ENCODE measurements around the gene XPR1.
A peak's percentile ranks its signal among the peaks of the same experiment; 100 is the strongest.

Gene XPR1

DNA sequence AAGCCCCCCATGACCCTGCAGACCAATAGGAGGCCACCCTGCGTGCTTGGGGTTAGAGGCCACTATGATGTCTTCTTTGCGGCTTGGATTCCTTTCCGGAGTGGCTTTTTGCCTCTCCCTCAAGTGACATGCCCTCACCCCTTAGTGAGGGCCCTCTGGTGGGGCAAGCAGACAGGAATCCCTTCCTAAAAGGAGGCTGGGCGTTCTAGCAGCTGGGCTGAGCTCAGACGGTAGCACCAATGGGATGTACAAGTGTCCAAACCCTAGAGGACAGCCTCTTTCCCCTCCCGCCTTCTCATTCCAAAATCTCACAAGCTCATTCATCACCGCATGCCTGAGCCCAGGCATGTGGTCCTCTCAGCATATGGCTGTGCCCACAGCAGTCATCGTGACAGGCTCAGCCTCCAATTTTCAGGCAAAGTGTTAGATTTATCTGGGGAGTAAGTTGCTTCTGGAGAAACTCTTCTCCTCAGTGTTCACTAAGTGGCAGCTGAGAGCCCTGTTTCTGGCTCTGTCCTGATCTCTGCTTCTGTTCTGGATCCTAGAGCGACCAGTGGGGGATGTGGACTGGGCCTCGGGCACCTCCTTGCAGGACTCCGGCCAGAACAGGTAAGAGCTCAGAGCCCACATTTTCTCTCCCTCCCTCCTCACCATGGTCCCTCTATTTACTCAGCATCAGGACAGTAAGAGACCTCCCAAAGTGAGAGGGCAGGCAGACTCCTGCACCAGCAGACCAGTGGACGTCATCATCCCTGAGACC, 285.7 kb downstream of the XPR1 start:
- DNase-seq (ENCODE audit: low spot score), result no peak

DNA sequence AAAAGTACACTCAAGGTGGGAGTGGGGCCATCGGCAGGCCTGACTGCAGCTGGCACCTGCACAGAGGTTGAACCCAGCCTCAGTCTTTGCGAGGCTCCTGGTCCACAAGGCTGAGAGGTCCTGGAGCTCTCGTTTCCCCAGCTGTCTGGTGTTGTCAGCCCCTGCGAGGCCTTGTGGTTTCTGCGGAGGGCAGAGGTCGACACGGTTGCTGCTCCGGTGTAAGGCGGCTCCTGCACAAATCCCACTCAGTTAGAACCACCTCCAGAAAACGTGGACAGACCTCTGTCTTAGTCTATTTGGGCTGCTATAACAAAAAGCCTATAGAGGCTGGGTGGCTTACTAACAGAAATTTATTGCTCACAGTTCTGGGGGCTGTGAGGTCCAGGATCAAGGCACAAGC, 286.7 kb downstream of the XPR1 start:
- DNase-seq (ENCODE audit: low spot score), result no peak

DNA sequence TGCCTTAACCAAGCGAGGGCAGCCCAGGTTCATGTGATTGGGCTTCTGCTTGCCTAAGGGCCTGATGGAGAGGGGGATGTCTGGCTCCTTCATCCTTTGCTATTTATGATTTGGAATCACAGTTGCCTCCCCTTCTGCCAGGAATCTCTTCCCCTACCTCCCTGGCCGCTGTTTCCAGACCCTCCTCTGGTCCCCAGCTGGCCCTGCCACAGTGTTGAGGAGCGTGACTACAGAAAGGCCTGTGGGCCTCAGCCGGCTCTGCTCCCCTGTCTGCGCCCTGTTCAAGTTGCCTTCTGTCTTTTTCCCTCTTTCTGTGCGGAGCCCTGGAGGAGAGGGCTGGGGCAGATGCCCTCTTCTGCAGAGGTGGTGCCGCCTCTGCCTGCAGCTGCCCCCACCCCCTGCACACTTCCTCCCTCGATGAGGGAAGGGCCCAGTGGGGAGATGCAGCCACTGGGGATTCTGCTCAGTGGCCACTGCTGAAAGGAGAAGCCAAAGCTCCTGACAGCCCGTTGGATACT, 287.4 kb downstream of the XPR1 start:
- DNase-seq (ENCODE audit: low spot score), result no peak

DNA sequence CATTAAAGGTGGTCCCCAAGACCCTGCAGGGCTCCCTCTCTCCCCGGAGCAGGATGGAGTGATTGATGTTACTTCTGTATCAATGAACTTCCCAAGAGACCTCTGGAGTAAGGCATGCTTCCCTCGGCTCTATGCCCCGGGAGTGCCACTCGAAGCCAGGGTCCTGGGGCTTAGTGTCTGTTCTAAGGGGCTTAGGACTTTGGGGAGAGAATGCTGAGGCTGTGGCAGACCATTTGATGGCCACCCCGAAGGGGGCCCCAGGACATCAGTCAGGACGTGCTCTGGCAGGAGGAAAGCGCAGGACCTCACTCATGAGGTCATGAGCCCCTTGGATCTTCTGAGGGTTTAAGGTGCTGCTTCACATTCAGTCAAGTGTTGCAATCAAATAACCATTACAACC, 288.4 kb downstream of the XPR1 start:
- no peak for DNase-seq (ENCODE audit: low spot score)

DNA sequence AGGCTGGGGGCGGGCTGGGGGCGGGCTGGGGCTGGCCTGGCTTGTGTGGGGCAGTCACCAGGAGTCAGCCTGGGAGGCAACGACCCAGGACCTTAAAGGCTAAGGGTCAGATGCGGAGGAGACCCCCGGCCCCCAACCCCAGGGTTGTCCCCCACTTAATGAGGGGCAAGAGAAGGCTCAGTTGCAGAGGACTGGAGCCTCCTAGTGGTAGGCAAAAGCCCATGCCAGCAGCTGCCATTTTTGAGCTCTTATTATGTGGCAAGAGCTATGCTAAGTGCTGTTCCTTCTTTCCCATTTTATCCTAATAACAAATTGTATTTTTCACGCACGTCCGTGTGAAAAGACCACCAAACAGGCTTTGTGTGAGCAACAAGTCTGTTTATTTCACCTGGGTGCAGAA, 288.9 kb downstream of the XPR1 start:
- no peak for DNase-seq (ENCODE audit: low spot score)

DNA sequence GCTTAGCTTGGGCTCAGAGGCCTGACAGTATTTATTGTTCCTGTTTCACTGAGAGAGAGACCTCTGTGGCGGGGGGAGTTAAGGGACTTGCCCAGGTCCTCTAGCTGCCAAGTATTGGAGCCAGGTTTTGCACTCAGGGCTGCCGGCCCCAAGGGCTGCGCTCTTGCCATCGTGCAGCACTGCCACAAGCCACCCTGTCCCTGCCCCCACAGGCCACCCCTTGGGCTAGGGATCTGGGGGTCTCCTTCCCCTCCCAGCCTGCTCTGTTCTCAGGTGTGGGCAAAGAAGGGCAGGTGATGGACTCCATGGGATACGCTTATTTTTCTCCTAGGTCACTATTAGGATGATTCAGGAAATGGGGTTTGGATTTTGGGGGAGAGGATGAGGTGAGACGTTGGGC, 289.6 kb downstream of the XPR1 start:
- no peak for DNase-seq (ENCODE audit: low spot score)

DNA sequence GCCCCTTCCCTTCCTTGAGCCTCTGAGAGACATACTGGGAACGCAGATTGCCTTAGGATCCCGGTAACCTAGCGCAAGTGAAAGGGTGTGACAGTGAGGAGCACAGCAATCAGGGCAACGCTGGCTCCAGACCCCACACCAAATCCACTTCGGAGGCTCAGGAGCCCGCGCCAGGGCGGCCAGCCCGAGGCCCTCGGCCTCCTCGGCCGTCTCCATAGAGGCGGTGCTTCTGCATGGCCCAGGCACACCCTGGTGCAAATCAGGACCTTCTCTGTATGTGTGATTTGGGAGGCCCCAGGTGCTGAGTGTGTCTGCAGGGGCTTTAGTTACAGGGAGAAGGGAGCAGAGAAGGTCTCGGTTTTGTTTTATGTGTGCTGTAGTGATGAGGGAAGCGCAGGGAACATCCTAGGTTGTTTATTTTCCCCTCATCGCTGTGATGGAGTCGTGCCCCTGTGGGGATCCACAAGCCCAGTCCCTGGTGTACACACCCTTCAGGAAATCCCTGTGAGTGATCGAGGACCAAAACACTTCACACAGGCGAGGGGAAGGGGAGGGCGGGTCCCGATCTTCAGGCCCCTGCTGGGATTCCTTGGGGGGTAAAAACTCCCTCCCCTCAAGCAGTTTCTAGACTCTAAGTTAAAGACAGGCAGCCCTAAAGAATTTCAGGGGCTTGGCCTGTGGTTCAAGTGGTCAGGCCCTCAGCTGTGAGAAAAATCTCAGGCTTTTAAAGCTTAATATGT, 290.2 kb downstream of the XPR1 start:
- DNase-seq (ENCODE audit: low spot score), result no peak

DNA sequence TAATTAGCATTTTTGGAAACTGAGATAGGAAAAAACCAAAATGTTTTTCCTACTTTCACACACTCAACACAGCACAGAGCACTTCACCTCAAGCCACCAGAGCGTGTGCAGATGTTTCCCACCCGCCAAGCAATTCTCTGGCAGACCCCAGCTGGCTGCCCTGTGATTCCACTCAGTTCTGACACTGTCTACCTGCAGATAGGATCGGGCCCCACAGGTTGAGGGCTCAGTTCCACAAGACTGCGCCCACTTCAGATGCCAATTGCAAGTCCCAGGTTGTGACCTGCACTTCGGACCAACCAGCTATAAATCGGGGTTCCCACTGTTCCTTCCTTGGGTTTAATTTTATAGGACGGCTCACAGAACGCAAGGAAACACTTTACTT, 290.8 kb downstream of the XPR1 start:
- DNase-seq (ENCODE audit: low spot score), result no peak

DNA sequence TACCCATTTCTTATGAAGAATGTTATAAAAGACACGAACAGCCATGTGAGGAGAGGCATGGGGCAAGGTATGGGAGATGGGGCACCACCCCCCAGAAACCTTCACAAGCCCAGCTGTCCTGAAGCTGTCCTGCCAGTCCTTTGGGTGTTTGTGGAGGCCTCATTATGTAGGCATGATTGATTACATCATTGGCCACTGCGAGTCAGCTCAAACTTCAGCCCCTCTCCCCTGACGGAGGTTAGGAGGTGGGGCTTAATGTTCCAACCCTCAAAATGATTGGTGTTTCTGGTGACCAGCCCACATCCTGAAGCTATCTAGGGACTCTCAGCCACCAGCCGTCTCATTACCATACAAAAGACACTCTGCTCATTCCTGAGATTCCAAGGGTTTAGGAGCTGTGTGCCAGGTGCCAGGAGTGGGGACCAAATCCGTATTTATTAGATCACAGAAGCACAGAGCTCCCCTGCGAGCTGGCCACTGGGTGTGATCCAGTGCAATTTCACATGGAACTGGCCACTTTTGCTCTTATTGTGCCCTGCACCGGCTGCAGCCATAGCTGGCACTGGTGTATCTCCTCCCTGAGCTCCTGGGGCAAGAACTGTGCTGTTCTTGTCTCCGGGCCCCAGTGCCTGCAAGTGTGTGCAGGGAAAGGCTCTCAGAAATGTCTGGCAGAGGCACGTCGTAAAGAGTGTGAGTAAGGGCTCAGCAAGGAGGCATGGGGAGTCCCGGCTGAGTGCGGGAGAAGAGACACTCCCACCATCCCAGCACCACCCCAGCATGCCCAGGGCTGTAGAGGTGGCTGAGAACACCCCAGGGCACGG, 291.4 kb downstream of the XPR1 start:
- no peak for DNase-seq (ENCODE audit: low spot score)

DNA sequence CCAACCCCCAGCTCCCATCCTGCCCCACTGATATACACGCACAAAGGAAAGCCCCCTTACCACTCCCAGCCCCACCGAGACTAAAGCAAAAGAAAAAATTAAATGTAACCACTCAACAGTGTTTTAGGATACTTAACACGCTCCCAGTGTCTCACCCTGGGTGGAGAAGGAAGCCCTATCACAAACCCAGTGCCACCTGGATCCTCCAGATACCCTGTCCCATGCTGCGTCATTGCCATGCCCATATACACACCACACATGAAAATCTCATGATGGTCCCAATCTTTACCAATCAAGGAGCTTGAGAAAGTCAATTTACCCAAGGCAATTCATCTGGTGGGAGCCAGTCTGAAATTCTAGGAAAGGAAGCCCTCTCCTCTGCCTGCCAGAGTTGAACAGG, 292.1 kb downstream of the XPR1 start:
- DNase-seq (ENCODE audit: low spot score), result no peak

DNA sequence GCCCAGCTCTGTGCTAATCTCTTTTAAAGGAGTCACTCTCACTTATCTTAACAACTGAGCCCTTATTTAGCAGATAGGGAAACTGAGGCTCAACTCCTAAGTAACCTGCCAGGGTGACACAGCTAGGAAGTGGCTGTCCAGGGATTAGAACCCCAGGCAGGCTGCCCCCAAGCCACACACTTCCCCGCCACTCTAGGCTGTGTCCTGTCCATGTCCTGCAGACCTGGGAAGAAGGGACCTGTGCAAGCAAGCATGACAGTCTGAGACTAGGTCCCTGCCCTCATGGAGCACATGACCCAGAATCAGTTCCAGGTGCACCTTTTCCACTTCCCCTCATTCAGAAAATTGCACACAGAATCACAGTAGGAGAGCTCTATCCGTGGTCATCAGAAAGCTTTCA, 293.1 kb downstream of the XPR1 start:
- no peak for DNase-seq (ENCODE audit: low spot score)

DNA sequence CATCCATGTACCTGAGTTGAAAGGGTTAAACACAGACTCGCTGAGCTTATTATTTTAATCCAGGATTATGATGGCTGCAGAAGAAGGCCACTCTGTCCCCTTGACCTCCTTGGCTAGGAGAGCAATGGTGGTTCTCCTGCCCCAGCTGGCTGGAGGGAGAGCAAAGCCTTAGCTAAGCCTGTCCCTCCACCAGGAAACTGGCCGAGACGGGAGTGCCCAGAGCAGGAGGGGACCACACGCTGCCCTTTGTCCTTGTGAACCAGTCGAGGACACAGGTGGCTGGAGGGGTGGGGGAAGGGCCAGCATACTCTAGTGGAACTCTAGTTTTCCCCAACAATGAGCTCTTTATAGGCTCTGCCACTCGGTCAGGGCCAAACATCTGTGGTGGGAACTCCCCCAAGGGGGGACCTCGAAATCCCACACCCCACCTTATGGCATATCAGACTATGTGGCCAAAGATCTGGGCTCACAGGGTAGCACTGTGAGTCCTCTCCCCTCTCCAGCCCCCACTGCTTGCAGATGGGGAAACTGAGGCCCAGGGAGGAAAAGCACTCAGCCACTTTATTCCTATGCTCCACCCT, 293.7 kb downstream of the XPR1 start:
- no peak for DNase-seq (ENCODE audit: low spot score)

DNA sequence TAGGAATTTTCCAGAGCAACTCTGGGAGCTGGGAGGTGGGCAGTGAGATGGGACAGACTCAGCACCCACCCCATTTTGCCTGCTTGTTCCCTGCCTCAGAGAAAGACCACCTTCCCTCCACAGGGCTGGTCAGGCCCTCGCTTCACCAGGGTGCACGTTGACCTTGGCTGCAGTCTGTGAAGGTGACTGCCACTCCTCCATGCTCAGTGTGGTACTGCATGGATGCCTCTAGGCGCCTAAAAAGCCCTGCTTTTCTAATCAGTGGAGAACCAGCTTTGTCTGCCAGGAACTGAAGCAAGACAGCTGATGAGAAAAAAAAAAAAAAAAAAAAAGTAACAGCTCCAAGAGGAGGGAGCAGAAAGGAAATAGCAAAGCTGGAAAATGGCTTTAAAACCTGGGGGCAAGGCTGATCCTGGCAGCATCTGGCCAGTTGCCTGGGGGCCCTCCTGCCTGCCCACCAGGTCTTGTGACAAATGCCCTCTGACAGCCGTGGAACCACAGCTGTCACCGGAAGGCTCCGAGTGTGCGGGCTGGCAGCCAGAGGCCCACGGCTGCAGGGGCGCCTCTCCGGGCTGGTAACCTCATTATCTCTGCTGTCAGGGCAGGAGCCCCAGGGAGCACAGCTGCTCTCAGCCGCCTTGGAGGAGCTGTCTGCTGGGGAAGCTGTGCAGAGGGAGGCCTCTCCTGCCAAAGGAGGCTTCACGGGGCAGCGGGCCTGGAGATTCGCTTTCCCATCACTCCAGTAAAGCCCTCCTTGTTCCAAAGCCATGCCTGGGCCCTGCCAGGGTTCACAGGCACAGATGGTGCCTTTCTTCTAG, 294.6 kb downstream of the XPR1 start:
- DNase-seq (ENCODE audit: low spot score), result peak; percentile 88

DNA sequence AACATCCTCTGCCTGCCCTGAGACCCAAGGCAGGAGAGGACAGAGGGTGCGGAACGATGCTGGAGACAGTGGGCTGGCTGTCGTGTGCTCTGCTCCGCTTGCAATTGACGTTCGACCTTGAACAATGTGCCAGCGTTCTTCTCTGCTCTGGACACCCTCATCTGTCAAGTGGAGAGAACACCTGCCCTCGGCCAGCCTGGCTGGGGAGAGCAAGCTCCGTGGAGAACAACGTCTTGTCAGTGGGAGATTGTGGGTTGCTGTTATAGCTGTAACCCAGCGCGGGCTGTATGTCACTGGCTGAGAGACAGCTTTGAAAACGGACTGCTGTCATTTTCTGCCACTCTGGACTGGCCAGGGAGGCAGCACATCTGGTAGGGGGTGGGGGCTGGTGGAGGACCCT, 295.5 kb downstream of the XPR1 start:
- no peak for DNase-seq (ENCODE audit: low spot score)

DNA sequence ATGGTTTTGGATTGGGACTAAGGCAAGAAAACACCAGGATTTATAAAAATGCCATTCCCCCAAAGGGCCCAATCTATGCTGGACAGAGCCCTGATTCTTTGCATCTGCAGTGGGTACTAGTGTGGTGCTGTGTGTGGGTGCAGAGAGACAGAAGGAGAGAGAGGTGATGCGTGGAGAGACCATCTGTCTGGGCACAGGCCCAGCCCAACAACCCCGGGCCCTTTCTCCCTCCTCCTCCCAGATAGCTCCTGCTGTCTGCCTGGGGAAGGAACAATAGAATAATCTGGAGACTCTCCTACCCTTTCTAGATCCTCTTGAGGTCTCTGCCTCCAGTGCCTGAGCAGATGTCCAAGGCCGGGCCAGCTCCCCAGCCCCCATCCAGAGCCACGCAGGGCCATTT, 296.0 kb downstream of the XPR1 start:
- DNase-seq (ENCODE audit: low spot score), result peak; percentile 91

DNA sequence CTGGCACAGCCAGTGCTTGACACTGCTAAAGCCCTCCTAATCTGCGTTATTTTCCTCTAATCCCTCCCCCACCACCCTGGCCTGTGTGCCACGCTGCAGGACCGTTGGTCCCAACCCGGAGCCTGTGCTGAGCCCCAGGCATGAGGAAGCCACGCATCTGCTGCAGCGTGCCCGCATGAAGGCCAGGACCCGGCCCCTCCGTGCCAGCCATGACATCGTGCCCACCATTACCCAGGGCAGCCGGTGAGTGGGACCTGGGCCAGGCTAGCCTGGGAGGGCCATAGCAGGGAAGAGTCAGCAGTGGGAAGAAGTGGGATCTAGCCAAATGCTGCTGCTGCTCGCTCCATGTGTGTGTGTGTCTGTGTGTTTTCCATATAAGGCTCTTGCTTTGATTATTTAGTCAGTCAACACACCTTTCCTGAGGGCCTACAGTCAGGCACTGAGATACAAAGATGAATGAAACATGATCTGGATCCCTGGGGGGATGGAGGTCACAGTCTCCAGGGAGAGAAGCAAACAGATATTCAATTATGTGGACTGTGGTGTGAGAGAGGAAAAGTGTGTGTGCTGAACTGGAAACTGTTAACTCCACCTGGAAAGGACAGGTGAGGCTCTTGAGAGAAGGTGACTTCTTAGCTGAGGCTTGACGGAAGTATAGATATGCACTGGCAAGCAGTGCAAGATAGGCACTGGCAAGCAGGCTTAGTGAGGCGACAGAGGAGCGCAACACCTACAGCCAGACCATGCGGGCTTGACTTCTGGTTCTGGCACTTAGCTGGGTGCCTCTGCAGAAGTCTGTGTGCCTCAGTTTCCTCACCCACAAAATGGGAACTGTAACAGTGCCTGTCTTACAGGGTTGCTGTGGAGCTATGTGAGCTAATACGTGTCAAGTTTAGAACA, 296.8 kb downstream of the XPR1 start:
- peak; percentile 85 for DNase-seq (ENCODE audit: low spot score)

DNA sequence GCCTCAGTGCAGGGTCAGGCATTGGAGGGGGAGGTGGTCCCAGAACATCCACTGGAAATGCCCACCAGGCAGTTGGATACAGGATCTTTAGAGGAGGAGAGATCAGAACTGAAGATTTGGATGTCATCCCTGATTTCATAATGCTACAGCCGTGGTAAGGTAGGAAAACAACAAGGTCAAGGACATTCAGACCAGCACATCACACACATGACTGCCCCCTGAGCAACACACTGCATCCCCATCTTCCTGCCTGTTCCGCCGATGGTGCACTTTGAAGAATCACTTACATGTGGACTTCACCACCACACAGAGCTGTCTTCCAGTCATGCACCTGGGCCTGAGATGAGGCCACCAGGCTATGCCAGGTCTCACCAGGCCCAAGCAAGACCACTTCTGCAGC, 297.6 kb downstream of the XPR1 start:
- no peak for DNase-seq (ENCODE audit: low spot score)

DNA sequence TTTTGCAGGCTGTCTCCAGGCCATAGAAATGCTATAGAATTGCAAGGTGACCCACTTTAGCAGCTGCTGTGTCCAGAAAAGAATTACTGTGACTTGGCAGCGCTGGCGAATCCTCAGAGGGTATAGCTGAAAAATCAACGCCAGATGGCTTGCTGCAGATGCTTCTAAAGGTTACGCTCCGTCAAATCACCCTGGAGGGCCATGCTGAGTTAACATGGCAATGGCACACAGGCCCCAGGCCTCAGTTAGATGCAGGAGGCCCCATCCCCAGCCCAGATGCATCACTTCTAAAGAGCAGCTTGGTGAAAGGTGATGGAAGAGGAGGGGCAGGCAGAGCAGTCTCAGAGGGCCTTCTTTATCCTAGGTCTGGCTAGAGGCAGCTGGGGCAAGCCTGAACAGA, 298.9 kb downstream of the XPR1 start:
- DNase-seq (ENCODE audit: low spot score), result peak; percentile 73

DNA sequence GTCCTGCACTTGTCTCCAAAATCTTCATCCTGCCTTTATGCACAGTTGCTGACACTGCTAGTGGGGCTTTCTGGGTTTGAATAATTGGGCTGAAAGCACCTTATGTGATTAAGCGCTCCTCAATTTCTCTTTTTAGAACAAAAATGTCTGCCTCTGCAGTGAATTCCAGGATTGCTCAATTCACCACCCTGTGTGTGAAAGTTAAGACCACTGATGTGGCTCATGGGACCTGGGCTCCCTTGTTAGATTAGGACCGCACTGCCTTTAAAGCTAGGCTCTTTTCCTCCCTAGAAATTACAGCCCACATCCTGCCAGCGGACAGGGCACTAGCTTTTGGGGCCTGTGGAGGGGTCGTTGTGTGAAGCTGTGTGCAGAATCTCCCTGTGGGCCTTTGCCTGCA, 299.7 kb downstream of the XPR1 start:
- no peak for DNase-seq (ENCODE audit: low spot score)

DNA sequence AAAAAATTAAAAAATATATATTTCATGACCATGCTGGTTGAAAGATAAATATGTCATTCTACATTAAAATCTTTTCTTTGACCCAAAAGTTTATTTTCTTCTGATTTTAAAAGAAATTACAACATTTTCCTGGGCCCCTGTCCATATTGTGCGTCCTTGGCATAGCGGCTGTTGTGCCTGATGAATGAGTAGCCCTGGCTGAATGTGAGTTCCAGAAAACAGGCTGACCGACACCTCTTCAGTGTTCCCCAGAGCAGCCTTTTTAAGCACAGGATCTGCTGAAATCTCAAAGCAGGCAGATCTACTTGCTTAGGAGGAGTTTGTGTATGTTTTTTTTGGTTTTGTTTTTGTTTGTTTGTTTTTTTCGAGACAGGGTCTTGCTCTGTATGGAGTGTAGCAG, 300.6 kb downstream of the XPR1 start:
- no peak for DNase-seq (ENCODE audit: low spot score)
